NOMO-1 treated with dmso at 0.1 percent for 144 hours (cell line): ENCODE data around the gene RPA1.
"Not testable (repeated sequence)": the region's sequence is repeated elsewhere in the genome, so short reads cannot be mapped to it uniquely, and the experiment has no call there.

Source experiments
- DNase-seq: peaks from one replicate; lab custom pipeline; 2025; ENCODE audit not compliant: unreplicated experiment; lab: John Stamatoyannopoulos, UW

RPA1 gene

GRCh38 chr17:1813088-1813487 lies 16.7 kb upstream of the RPA1 start:
- DNase-seq = no peak

DNA sequence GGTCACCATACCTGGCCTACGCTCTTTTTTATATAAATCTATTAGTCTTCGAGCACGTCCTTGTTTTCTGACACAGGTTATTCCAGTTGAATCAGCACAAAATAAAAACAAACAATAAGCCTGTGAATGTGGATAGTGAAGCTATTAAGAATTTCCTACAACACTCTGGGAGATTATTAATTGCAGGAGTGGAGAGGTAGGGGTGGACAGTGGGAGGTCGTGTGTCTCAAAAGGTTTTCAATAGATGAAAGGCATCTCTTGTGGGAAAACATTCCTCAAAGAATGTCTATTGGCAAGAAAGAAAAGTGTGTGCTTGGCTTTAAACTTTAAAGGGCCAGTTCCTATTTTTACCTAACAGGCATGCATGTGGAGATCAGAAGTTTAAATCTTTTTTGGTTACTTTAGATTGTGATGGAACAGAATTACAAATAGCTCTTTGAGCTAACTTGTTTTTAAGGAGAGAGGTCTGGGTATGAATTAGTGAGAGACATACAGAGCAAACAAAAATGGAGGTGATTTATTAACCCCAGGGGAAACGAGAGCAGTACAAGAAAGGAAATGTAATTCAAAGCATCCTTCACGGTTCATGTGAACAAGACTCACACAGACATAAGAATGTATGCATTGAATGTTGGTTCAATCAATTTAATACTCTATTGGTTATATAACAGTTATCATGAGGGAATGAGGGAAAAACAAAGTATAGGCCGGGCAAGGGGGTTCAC lies 9.1 kb upstream of the RPA1 start:
- no peak for DNase-seq

DNA sequence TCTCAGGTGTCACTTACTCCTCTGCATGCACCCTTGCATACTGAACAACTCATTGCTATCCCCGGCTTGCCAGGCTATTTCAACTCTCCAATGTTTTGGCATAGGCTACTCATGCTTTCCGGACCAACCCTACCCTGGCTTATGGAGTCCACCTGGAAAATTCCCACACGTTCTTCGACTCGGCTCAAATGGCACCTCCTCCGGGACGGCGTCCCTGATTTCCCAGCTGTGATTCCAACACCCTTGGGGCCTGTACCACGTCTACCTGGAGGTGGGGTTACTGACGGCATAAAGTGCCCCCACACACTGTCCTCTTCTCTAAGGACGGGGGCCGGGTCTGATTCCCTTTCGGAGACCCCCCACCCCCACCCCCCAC lies 601 bp upstream of the RPA1 start:
- no peak for DNase-seq

GRCh38 chr17:1830288-1830687 lies 483 bp downstream of the RPA1 start:
- DNase-seq = peak; percentile 4

DNA sequence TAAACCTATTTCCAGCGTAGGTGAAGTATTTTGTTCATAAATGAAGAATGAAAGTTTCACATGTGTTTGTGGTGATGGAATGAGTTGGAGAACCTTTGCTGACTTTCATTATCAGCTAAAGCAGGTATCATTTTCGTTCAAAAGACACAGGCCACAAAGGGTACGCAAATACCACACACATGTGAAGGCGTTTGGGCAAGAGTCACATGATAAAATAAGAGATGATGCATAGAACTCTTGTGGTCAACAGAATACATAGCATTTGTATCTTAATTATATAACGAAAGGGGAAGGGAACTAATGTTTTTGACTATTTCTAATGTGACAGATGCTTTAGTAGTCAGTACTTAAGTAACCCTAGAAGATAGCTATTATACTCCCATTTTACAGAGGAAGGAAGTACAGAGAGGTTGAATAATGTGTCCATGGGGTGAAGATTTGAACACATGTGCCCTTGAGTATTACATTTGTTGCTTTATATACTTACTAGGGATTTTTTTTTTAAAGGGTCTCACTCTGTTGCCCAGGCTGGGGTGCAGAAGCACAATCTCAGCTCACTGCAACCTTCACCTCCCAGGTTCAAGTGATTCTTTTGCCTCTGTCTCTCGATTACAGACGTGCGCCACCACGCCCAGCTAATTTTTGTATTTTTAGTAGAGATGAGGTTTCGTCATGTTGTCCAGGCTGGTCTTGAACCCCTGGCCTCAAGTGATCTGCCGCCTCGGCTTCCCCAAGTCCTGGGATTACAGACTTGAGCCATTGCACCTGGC lies 4.8 kb downstream of the RPA1 start:
- no peak for DNase-seq

DNA sequence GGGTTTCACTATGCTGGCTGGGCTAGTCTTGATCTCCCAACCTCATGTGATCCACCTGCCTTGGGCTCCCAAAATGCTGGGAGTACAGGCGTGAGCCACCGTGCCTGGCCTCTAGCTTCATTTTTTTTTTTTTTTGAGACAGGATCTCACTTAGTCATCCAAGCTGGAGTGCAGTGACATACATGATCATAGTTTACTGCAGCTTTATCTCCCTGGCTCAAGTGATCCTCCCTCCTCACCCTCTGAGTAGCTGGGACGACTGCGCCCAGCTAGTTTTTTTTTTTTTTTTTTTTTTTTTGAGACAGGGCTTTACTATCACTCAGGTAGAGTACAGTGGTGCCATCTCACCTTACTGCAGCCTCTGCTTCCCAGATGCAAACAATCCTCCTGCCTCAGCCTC lies 9.7 kb downstream of the RPA1 start:
- no peak for DNase-seq

DNA sequence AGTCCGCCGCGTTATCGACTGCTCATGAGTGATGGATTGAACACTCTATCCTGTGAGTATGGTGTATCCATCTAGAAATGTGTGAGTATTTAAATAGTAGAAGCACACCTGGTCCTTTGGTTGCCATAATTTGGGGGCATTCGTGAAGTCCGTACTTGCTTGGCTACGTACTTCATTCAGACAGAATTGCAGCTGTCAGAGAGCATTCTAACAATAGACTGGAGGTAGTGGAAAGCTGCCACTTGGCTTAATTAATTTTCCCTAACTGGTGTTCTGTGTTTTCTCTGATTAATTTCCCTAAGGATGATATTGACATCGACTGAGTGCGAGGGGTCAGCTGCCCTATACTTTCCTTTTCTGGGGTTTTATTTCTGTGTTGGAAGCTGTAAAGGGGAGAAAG lies 14.1 kb downstream of the RPA1 start:
- no peak for DNase-seq

DNA sequence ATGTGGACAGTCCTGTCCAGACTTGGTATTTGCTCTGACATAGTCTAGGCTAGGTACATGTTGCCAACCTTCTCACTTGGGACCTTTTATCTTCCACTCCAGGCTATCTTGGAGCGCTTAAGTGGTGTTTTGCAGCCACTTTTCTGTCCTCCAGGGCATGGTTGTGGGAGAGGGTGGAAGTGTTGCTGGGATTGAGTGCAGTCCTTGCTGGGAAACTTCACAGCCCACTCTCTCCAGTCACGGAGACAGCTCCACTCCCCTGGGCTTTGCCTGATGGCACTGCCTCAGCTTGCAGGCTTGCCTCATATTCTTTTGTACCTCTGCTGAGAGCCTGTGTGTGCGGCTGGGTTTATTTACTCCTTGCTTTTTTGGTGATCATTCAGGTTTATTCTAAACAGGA lies 17.4 kb downstream of the RPA1 start:
- DNase-seq = no peak

- DNase-seq = no peak
Observed at GRCh38 chr17:1852327-1852726, 22.5 kb downstream of the RPA1 start.

DNA sequence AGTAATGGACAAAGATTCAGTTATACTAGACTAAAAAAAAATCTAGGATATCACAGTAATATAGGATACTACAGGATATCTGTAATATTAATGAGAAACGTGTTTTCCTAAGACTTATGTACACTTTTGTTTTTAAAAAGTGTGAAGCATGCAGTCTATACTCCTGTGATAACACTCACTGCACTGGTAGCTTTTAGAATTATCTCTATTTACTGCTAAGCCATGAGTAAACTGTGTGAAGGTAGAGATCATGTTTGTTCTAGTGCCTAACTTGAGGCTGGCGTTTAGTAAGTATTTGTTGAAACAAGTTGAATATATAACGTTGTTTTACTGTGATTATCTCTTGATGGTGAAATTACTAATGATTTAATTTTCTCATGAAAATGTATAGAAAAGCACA lies 23.9 kb downstream of the RPA1 start:
- DNase-seq = no peak

GRCh38 chr17:1856462-1856861 lies 26.7 kb downstream of the RPA1 start:
- not testable (repeated sequence) for DNase-seq

GRCh38 chr17:1860978-1861377 lies 31.2 kb downstream of the RPA1 start:
- DNase-seq = no peak

GRCh38 chr17:1861391-1862010 lies 31.7 kb downstream of the RPA1 start:
- DNase-seq = no peak

- DNase-seq = peak; percentile 6
Observed at GRCh38 chr17:1865252-1866037, 35.6 kb downstream of the RPA1 start.

DNA sequence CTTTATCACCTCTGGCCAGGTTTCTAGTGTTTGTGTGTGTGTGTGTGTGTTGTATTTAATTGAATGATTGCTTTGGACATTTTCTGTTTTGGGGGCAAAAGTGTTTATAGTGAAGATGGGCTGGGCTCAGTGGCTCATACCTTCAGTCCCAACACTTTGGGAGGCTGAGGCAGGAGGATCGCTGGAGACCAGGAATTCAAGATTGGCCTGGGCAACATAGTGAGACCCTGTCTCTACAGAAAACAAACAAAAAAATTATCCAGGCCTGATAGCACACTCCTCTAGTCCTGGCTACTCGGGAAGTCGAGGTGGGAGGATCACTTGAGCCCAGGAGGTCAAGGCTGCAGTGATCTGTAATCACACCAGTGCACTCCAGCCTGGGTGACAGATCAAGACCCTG lies 37.5 kb downstream of the RPA1 start:
- DNase-seq = no peak

GRCh38 chr17:1868090-1868489 lies 38.3 kb downstream of the RPA1 start:
- DNase-seq = no peak

DNA sequence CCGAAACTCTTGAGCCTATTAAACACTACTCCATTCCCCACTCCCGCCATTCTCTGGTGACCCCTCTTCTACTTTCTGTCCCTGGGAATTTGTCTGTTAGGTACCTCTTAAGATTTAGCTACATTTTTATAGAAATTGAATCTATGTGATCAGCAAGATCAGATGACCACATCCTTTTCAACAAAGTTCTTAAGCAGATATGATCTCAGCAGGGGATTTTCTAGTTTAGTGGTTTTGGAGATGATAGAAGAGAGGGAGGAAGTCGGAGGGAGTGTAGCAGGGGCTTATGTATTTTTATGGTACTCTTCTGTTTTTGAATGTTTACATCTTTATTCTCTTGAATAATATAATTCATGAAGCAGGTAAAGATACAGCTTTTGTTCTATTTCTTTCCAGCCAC lies 40.8 kb downstream of the RPA1 start:
- DNase-seq = no peak

- DNase-seq = no peak
Observed at GRCh38 chr17:1871756-1872155, 42.0 kb downstream of the RPA1 start.

GRCh38 chr17:1872254-1872653 lies 42.4 kb downstream of the RPA1 start:
- DNase-seq = no peak

GRCh38 chr17:1872976-1873375 lies 43.2 kb downstream of the RPA1 start:
- DNase-seq = no peak

- no peak for DNase-seq
Observed at GRCh38 chr17:1873418-1873817, 43.6 kb downstream of the RPA1 start.

GRCh38 chr17:1875597-1875996 lies 45.8 kb downstream of the RPA1 start:
- DNase-seq = no peak
